Neural cell (in vitro differentiated cells): ENCODE measurements around the gene UBE2O.

ENCODE experiments used
- EP300 ChIP-seq: fragments of 450-650 bp; conservative IDR thresholded peaks from 2 replicates; pipeline ENCODE4 v1.6.1; 2014; ENCODE audit warnings: antibody characterized with exemption, mild to moderate bottlenecking, moderate library complexity; ENCODE audit not compliant: poor library complexity, severe bottlenecking
- EZH2 ChIP-seq: fragments of 200-600, 300-800 bp; shearing (Covaris generic), sonication (generic); IDR thresholded peaks from 2 replicates; pipeline ENCODE4 v1.6.1; 2014; ENCODE audit warnings: antibody characterized with exemption, low read length, borderline replicate concordance, mild to moderate bottlenecking; ENCODE audit not compliant: insufficient read depth, poor library complexity, severe bottlenecking
- POLR2AphosphoS5 ChIP-seq: IDR thresholded peaks from 2 replicates; pipeline ENCODE4 v1.6.1; 2012
- SMC3 ChIP-seq: fragments of 450-650 bp; conservative IDR thresholded peaks from 2 replicates; pipeline ENCODE4 v1.6.1; 2014; ENCODE audit warnings: antibody characterized with exemption, mild to moderate bottlenecking, moderate library complexity; ENCODE audit not compliant: poor library complexity
- TF ChIP-seq, protein P1 (sequence below): fragments of 450-650 bp; IDR thresholded peaks from 2 replicates; pipeline ENCODE4 v1.5.1; 2014; ENCODE audit warnings: antibody characterized with exemption, mild to moderate bottlenecking, moderate library complexity; ENCODE audit not compliant: poor library complexity, severe bottlenecking

GRCh38 chr17:76452660-76453430 is at the start of gene UBE2O:
- TF ChIP-seq, protein P1, sequence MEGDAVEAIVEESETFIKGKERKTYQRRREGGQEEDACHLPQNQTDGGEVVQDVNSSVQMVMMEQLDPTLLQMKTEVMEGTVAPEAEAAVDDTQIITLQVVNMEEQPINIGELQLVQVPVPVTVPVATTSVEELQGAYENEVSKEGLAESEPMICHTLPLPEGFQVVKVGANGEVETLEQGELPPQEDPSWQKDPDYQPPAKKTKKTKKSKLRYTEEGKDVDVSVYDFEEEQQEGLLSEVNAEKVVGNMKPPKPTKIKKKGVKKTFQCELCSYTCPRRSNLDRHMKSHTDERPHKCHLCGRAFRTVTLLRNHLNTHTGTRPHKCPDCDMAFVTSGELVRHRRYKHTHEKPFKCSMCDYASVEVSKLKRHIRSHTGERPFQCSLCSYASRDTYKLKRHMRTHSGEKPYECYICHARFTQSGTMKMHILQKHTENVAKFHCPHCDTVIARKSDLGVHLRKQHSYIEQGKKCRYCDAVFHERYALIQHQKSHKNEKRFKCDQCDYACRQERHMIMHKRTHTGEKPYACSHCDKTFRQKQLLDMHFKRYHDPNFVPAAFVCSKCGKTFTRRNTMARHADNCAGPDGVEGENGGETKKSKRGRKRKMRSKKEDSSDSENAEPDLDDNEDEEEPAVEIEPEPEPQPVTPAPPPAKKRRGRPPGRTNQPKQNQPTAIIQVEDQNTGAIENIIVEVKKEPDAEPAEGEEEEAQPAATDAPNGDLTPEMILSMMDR, result peak; percentile 95
- TF ChIP-seq EZH2 (no peak), SMC3 (peak; percentile 43), EP300 (peak; percentile 73), POLR2AphosphoS5 (peak; percentile 93)
